GM18499 (cell line): Measurements from ENCODE around the gene GPRC5B.

Source experiments
- ATAC-seq: cut with Tn5 transposase; IDR thresholded peaks from one replicate; pipeline ENCODE4 v1.9.1; 2021; ENCODE audit warnings: moderate number of reproducible peaks; ENCODE audit not compliant: insufficient read depth, unreplicated experiment

The GPRC5B gene

GRCh38 chr16:19874851-19875546 lies 9.6 kb downstream of the GPRC5B start:
- ATAC-seq = no peak

GRCh38 chr16:19874026-19874425 lies 10.6 kb downstream of the GPRC5B start:
- ATAC-seq = no peak

GRCh38 chr16:19872935-19873334 lies 11.7 kb downstream of the GPRC5B start:
- ATAC-seq = no peak

GRCh38 chr16:19872179-19872863 lies 12.3 kb downstream of the GPRC5B start:
- no peak for ATAC-seq

- no peak for ATAC-seq
These were observed 12.9 kb downstream of the GPRC5B start for GRCh38 chr16:19871721-19872120.

GRCh38 chr16:19868421-19868820 lies 16.2 kb downstream of the GPRC5B start:
- no peak for ATAC-seq

- ATAC-seq = no peak
These were observed 20.1 kb downstream of the GPRC5B start for GRCh38 chr16:19864566-19864965.

- no peak for ATAC-seq
These were observed 20.7 kb downstream of the GPRC5B start for GRCh38 chr16:19863990-19864389.

GRCh38 chr16:19861811-19862327 lies 22.8 kb downstream of the GPRC5B start:
- no peak for ATAC-seq

GRCh38 chr16:19861133-19861532 lies 23.5 kb downstream of the GPRC5B start:
- no peak for ATAC-seq

GRCh38 chr16:19860166-19861041 lies 24.2 kb downstream of the GPRC5B start:
- ATAC-seq = no peak

GRCh38 chr16:19859603-19860002 lies 25.0 kb downstream of the GPRC5B start:
- no peak for ATAC-seq

- no peak for ATAC-seq
These were observed 25.5 kb downstream of the GPRC5B start for GRCh38 chr16:19859166-19859565.

GRCh38 chr16:19858340-19859018 lies 26.2 kb downstream of the GPRC5B start:
- ATAC-seq = no peak

GRCh38 chr16:19857593-19858339 lies 26.9 kb downstream of the GPRC5B start:
- ATAC-seq = no peak

GRCh38 chr16:19856120-19856519 lies 28.5 kb downstream of the GPRC5B start:
- no peak for ATAC-seq

GRCh38 chr16:19854543-19854876 lies 30.1 kb downstream of the GPRC5B start:
- no peak for ATAC-seq

GRCh38 chr16:19853742-19854542 lies 30.7 kb downstream of the GPRC5B start:
- no peak for ATAC-seq
